Subcutaneous adipose tissue (tissue), 4 donors: ENCODE results near the gene SEPTIN11. TPM values are rescaled to one million over a fixed set of nuclear protein-coding genes. Genes with fewer than 3 reads are reported as not detected.

ENCODE experiments used
- CTCF ChIP-seq: fragments of 450-650 bp; IDR thresholded peaks from one replicate; pipeline ENCODE4 v1.5.1; 2016; ENCODE audit warnings: low read depth, mild to moderate bottlenecking, control low read depth, antibody characterized with exemption, moderate library complexity
- total RNA-seq, 4 donors: library from RNA; depleted of rRNA; stranded (reverse); fragments of >200 nt; gene quantifications; one replicate each; pipeline ENCODE4 v1.1.0, GENCODE V29; 2016

Gene SEPTIN11
- total RNA-seq, 4 donors from 2014 or later = 323 to 398 (median 349) TPM

GRCh38 chr4:76947369-76947768, 2.2 kb upstream of the SEPTIN11 start:
- no peak for TF ChIP-seq CTCF

GRCh38 chr4:76948443-76949275, 893 bp upstream of the SEPTIN11 start:
- no peak for TF ChIP-seq CTCF

- no peak for TF ChIP-seq CTCF
Observed at GRCh38 chr4:76950052-76950955, 752 bp downstream of the SEPTIN11 start.

- no peak for TF ChIP-seq CTCF
Observed at GRCh38 chr4:76950956-76951671, 1.6 kb downstream of the SEPTIN11 start.

- TF ChIP-seq CTCF = no peak
Observed at GRCh38 chr4:76951672-76952010, 2.1 kb downstream of the SEPTIN11 start.

GRCh38 chr4:76952071-76952470, 2.5 kb downstream of the SEPTIN11 start:
- TF ChIP-seq CTCF = no peak
